ENCODE results near the gene EYA3.

EYA3 gene

GRCh38 chr1:28073867-28074266 is 14.5 kb downstream of the EYA3 start:
- in situ Hi-C loops (cut with MboI; ENCODE audit: low sequenced_read_pairs): no loop called here

DNA sequence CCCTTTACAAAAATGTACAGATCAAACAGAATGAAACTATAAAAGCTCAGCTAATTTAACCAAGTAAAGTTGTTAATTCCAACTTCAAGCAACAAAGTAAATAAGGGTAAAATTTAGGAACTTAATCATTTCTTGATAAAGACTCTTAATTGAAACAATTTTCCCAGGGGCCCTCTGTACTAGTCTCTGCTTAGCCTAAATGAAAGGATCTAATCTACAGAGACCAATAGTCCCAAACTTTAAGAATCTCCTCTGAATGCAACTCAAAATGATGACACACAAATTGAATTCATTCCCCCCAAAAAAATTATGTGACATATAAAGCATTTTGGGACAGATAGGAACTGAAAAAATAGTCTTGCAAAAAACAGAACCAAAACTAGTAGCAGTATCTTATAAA is 16.6 kb downstream of the EYA3 start:
- in situ Hi-C loops (cut with MboI; ENCODE audit: low sequenced_read_pairs): no loop called here

DNA sequence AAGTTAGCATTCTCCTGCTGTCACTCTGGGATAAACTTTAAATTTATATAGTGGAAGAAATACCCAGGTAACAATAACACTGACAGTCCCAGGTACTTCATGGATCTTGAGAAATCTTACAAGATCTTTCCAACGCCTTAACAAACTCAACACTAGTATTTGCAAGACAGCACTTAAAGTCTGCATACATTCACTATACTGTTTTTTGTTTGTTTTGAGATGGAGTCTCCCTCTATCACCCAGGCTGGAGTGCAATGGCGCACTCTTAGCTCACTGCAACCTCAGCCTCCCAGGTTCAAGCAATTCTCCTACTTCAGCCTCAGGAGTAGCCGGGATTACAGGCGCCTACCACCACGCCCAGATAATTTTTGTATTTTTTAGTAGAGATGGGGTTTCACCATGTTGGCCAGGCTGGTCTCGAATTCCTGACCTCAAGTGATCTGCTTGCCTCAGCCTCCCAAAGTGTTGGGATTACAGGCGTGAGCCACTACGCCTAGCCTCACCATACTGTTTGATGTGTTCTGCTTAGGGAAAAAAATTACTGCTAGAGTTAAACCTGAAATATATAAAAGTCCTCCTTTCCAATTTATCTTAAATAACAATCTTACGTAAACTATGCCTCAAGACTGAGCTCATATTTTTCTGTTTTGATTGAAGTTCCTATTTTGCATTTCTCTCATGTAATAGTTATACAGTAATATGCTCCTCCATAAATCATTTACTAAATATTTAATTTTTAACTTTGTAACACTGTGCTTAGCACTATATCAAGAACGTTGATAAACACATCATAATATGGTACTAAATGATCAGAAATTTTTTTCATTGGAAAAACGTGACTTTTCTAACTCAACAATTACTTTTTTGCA is 17.5 kb downstream of the EYA3 start:
- in situ Hi-C loops (cut with MboI; ENCODE audit: low sequenced_read_pairs): no loop called here

GRCh38 chr1:28067523-28068090 is 20.8 kb downstream of the EYA3 start:
- in situ Hi-C loops (cut with MboI; ENCODE audit: low sequenced_read_pairs): no loop called here

DNA sequence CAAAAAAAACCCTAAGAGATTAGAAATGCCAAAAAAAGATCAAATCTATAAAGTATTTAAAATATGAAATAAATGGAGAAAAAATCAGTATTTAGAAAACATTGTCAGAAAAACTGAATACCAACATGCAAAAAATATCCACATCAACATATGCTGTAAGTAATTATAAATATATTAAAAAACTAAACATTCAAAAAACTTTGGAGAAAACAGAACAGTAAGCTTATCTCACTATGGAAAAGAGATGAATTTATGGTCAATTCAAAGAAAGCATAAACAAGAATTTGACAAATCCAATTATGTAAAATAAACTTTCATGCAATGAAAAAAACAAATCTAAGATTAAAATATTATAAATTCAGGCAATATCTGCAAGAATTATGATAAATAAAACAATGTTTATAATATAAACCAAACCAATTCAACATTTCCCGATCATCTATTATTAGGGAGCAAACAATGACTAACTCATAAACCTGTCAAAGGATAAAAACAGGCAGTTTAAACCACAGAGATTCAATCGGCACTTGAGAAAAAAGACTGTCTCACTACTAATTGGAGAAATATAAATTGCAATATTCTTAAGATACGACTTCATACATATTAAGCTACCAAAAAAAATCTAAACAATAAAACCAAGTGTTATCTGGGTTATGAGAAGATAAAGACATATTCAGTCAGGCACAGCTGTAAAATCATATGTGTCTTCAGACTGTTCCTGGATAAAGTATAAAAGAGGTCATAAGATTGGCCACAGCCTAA is 21.8 kb downstream of the EYA3 start:
- in situ Hi-C loops (cut with MboI; ENCODE audit: low sequenced_read_pairs): no loop called here

GRCh38 chr1:28064064-28064463 is 24.3 kb downstream of the EYA3 start:
- in situ Hi-C loops (cut with MboI; ENCODE audit: low sequenced_read_pairs): no loop called here

DNA sequence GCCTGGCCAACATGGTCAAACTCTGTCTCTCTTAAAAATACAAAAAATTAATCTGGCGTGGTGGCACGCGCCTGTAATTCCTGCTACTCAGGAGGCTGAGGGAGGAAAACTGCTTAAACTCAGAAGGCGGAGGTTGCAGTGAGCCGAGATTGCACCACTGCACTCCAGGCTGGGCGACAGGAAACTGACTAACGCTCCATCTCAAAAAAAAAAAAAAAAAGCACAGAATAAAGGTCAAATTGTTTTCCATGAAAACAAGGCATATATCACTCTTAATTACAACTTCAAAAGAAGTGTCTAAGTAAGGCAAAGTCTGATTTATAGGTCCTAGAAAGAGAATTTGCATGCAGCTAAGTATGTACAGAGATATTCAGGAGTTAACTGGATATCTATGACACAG is 25.6 kb downstream of the EYA3 start:
- in situ Hi-C loops (cut with MboI; ENCODE audit: low sequenced_read_pairs): no loop called here

DNA sequence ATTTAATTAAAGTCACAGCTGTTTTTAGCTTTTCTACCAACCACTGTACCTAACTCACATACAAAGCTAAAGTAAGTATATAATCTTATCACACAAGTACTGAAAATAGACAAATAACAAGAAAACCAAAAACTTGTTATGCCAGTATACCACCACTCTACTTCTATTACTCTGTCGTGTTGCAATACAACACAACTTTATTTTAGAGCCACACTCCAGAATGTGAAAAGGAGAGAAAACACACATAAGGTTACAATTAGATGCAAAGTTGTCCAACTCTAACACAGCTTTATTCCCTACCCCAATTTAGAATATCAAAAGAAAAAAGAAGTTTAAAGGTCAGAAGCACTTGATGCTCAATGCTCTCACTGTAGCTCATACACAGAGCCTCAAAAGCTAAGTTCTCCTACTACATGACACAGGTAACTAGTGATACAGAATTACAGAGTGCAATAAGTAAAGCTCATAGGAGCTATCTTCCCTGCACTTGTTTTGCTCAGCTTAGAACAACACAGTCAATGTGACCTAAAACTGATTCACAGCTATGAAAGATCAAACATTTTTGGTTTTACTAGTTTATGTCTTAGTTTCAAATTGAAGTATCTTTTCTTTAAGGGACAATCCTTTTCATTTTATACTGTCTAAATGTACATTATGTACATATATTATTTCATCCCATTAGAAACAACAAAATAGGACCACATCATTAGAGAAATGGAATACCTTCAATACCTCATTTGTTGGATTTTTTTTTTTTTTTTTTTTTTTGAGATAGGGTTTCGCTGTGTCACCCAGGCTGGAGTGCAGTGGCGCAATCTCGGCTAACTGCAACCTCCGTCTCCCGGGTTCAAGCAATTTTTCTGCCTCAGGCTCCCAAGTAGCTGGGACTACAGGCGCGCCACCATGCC is 29.2 kb downstream of the EYA3 start:
- in situ Hi-C loops (cut with MboI; ENCODE audit: low sequenced_read_pairs): no loop called here

- in situ Hi-C loops (cut with MboI; ENCODE audit: low sequenced_read_pairs): no loop called here
Measured at GRCh38 chr1:28058168-28058567, 30.2 kb downstream of the EYA3 start.

GRCh38 chr1:28056129-28056925 is 32.1 kb downstream of the EYA3 start:
- in situ Hi-C loops (cut with MboI; ENCODE audit: low sequenced_read_pairs): no loop called here

DNA sequence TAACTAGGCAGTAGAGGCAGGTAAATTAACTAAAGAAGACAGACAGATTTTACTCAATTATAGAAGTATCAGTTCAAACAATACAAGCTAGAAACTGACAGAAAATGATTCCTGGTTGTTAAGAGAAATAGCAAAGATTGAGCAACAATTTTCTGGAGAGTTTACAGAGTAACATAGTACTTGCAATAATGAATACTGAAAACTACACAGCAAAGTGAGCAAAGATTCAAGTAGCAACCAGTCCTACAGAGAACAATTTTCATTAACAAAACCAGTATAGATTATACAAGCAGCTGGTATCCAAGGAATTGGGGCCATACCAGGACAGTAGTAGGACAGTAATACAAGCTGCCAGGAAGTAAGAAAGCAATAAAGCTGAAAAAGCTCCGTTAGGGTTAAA is 37.6 kb downstream of the EYA3 start:
- in situ Hi-C loops (cut with MboI; ENCODE audit: low sequenced_read_pairs): no loop called here

DNA sequence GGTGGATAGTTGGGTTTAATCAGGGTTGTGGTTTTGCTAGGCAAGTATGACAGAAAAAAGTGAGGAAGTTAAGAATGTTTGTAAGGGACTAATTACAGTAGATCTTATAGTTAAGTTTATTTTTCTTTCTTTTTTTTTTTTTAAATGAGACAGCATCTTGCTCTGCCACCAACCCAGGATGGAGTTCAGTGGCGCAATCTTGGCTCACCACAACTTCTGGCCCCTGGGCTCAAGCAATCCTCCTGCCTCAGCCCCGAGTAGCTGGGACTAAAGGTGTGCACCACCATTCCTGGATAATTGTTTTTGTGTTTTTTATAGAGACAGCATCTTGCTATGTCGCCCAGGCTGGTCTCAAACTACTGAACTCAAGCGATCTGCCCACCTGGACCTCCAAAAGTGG is 41.7 kb downstream of the EYA3 start:
- in situ Hi-C loops (cut with MboI; ENCODE audit: low sequenced_read_pairs): no loop called here

DNA sequence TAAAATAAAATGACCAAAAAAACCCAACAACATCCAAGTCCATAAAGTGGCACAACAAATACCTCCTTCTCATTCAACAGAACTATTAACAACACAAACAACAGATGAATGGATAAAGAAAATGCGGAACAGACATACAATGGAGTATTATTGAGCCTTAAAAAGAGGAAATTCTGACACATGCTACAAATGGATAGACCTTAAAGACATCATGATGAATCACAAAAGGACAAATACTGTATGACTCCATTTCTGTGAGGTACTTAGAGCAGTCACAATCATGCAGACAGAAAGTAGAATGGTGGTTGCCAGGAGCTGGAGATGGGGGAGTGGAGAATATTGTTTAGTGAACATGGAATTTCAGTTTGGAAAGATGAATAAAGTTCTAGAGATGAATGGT is 42.6 kb downstream of the EYA3 start:
- in situ Hi-C loops (cut with MboI; ENCODE audit: low sequenced_read_pairs): no loop called here

GRCh38 chr1:28044399-28044798 is 44.0 kb downstream of the EYA3 start:
- in situ Hi-C loops (cut with MboI; ENCODE audit: low sequenced_read_pairs): no loop called here

DNA sequence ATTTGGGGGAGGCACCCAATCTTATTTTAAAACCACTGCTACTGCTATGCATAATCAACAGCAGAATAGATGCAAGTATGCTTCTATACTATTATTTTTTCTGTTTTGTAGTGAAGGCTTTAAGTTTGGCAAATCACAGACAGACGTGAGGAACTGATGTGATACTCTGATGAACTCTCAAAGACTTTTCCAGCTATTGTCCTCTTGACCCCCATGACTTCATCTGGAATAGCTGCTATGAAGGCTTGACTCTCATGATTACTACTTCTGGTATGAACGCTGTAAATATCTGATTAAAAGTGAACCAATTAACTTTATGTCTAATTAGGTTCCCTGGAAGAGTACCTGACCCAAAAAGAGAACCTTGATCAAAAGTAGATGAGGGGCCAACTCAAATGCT is 49.1 kb downstream of the EYA3 start:
- in situ Hi-C loops (cut with MboI; ENCODE audit: low sequenced_read_pairs): no loop called here

DNA sequence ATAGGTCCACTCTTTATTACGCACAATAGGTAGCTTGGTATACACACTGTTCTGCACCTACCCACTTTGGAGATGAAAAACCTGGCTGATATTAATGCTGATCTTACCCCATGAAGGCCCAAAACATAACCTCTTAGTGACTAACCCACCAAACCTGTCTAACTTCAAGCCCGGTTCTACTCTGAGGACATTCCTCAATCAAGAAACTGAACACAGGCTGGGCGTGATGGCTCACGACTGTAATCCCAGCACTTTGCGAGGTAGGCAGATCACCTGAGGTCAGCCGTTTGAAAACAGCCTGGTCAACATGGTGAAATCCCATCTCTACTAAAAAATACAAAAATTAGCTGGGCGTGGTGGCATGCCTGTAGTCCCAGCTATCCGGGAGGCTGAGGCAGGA is 50.5 kb downstream of the EYA3 start:
- in situ Hi-C loops (cut with MboI; ENCODE audit: low sequenced_read_pairs): no loop called here

DNA sequence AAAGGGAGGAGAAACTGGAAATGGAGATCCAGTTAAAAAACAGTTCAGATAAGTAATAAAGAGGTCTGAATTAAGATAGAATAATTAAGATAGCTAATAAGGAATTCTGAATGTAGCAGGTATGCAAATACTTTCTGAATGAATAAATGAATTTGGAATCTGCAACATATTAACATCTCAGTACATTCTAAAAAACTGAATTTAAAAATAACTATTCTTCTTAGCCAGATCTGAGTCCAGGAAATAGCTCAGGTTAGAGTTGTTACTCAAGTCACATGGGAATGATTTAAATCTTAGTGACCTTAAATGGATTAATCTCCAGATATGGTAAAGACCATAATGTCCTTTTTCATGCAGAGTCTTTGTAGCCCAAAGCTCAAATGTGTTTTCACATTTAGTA is 51.2 kb downstream of the EYA3 start:
- in situ Hi-C loops (cut with MboI; ENCODE audit: low sequenced_read_pairs): no loop called here

- in situ Hi-C loops (cut with MboI; ENCODE audit: low sequenced_read_pairs): no loop called here
Measured at GRCh38 chr1:28036431-28036830, 52.0 kb downstream of the EYA3 start.

GRCh38 chr1:28035420-28035819 is 53.0 kb downstream of the EYA3 start:
- in situ Hi-C loops (cut with MboI; ENCODE audit: low sequenced_read_pairs): no loop called here

DNA sequence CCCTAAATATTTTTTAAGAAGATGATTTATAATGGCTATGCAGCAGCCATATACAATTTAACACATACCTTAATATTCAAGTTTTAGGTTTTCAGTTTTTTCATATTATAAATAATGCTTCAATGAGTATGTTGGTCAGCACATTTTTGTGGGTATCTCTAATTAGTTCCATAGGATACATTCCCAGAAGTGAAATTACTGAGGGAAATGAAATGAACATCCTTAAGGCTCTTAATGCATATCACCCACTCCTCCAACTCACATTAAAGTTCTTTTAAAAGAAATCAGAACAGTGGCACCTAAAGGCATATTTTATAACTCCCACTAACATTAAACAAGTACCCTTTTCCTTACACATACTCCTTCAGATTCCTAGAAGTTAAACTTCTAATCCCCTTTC is 56.1 kb downstream of the EYA3 start:
- in situ Hi-C loops (cut with MboI; ENCODE audit: low sequenced_read_pairs): no loop called here
